Stimulated activated CD8-positive, alpha-beta memory T cell treated with anti-CD3 and anti-CD28 coated beads, Interleukin-12 subunit alpha, Interleukin-12 subunit beta, amount 100 ng/mL, for 24 hours (primary cell): ENCODE results near the gene CARNS1.
"Not testable (repeated sequence)": the region's sequence is repeated elsewhere in the genome, so short reads cannot be mapped to it uniquely, and the experiment has no call there.

Experiments used
- DNase-seq: peaks from one replicate; pipeline ENCODE4 v3.0.0-alpha.2; 2020; ENCODE audit errors: extremely low read depth

CARNS1 gene

GRCh38 chr11:67409781-67410368, 5.6 kb upstream of the CARNS1 start:
- no peak for DNase-seq

- no peak for DNase-seq
These were observed 5.1 kb upstream of the CARNS1 start for GRCh38 chr11:67410369-67410831.

GRCh38 chr11:67410984-67411784, 4.3 kb upstream of the CARNS1 start:
- no peak for DNase-seq

- DNase-seq = no peak
These were observed 3.7 kb upstream of the CARNS1 start for GRCh38 chr11:67411785-67412152.

GRCh38 chr11:67412495-67413179, 2.8 kb upstream of the CARNS1 start:
- DNase-seq = no peak

- no peak for DNase-seq
These were observed 2.1 kb upstream of the CARNS1 start for GRCh38 chr11:67413266-67413849.

GRCh38 chr11:67416416-67417335, 1.2 kb downstream of the CARNS1 start:
- no peak for DNase-seq

GRCh38 chr11:67417425-67417824, 1.9 kb downstream of the CARNS1 start:
- DNase-seq = no peak

- no peak for DNase-seq
These were observed 3.2 kb downstream of the CARNS1 start for GRCh38 chr11:67418476-67419281.

- DNase-seq = no peak
These were observed 4.0 kb downstream of the CARNS1 start for GRCh38 chr11:67419325-67420049.

GRCh38 chr11:67420147-67420645, 4.7 kb downstream of the CARNS1 start:
- no peak for DNase-seq

- peak; percentile 99 for DNase-seq
These were observed 5.4 kb downstream of the CARNS1 start for GRCh38 chr11:67420646-67421429.

GRCh38 chr11:67421430-67422031, 6.1 kb downstream of the CARNS1 start:
- no peak for DNase-seq

GRCh38 chr11:67422891-67423290, 7.4 kb downstream of the CARNS1 start:
- no peak for DNase-seq

GRCh38 chr11:67423466-67423865, 8.0 kb downstream of the CARNS1 start:
- DNase-seq = no peak

GRCh38 chr11:67423891-67424613, 8.6 kb downstream of the CARNS1 start:
- DNase-seq = no peak

- not testable (repeated sequence) for DNase-seq
These were observed 11.9 kb downstream of the CARNS1 start for GRCh38 chr11:67427364-67427859.
